GM19438 (cell line): Measurements from ENCODE around the gene ZRANB1.

Experiments
- ATAC-seq: cut with Tn5 transposase; IDR thresholded peaks from one replicate; pipeline ENCODE4 v1.9.1; 2021; ENCODE audit warnings: low read depth; ENCODE audit not compliant: unreplicated experiment

Gene ZRANB1

DNA sequence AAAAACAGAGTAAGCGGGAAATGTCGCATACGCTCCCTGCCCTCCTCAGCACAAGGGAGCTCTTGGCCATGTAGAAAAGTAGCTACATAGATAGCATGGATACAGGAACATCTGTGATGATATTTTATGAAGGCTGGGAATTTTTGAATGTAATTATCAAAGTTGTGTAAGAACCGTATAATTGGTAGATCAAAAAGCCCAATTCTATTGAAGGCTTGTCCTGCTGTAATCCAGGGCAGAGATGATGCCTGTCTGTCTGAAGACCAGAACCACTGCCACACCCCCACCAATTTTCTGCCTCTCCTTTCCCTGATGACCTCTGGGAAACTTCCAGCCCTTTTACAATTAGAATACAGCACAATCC is 51.4 kb downstream of the ZRANB1 start:
- no peak for ATAC-seq

GRCh38 chr10:124993736-124994451 is 52.0 kb downstream of the ZRANB1 start:
- no peak for ATAC-seq

GRCh38 chr10:124994573-124995473 is 52.9 kb downstream of the ZRANB1 start:
- no peak for ATAC-seq

- no peak for ATAC-seq
Observed at GRCh38 chr10:124995605-124996004, 53.7 kb downstream of the ZRANB1 start.

- no peak for ATAC-seq
Observed at GRCh38 chr10:124996127-124996853, 54.4 kb downstream of the ZRANB1 start.

DNA sequence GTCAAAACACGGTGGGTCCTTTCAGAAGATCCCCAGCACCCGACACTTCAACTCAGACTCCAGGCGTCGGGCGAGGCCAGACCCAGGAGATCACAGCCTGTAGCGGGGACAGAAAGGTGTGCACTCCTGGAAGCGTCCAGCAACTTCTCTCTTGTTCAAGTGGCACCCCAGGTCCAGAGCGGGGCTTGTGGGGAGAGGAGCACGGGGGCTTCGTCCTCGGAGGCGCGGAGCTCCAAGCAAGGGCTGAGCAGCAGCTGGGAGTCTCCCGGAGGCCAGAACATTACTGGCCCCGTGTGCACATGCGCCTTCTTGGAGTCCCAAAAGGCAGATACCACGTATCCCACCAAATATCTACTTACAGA is 54.9 kb downstream of the ZRANB1 start:
- ATAC-seq: no peak

GRCh38 chr10:124997306-124997705 is 55.4 kb downstream of the ZRANB1 start:
- ATAC-seq: no peak

DNA sequence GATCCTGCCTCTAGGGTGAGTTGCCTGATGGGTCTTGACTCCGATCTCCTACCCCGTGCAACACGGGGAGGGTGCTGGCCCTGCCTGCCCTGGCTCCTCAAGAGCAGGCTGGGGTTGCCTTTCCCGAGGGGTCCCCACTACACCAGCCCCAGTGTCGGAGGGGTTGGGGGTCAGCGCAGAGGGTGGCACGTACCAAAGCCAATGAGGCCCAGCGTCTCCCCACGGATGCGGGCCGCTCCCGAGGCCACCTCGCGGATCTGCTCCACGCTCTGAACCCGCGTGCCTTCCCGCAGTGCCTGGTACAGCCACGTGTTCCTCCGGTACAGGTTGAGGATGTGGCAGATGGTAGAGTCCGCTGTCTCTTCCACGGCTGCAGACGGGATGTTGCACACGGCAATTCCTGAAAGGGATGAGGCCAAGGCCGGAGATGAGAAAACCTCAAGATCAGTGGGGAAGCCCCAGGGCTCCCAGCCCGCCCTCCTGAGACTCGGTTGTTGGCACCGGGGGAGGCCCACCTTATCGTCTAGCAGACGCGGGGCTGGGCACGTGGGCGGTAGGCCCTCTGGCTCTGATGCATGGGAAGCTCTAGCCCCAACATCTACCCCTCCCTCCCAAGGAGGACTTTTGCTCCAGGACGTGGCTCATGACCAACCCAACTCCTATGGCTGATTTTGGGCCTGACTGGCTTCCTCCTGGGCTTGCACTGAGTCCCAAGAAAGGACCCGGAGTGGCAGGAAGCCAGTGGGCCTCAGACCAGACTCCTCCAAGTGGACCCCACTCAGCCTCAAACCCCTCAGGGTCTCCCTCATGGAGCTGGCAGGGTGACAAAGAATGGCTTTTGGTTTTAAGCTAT is 56.1 kb downstream of the ZRANB1 start:
- no peak for ATAC-seq

DNA sequence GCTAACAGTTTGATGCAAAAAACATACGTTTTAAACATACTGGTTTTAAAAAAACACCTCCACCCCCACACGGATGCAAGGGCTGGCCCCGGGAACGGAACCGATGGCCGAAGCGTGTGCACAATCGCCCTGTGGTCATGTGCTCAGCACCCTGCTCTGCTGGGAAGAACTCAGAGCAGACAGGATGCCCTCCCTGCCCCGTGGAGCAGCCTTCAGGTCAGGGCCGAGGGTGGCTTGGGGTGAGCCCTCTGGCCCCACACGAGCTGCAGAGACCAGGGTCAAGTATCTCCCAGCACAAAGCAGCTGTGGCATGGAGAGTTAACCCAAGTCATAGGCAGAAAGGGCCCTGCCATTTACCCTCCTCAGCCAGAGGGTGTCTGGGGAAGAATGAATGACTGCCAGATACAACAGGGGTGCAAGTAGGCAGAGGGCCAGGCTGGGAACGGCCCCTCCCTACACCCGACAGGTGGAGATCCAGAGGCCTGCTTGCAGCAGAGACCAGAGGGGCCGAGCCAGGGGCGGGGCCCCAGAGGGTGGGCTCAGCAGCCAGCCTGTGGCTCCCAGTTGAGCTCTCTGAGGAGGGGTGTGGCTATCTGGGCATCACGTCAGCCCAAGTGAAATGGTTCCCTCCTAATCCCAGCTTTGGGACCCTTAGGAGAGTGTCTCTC is 56.8 kb downstream of the ZRANB1 start:
- ATAC-seq: no peak

DNA sequence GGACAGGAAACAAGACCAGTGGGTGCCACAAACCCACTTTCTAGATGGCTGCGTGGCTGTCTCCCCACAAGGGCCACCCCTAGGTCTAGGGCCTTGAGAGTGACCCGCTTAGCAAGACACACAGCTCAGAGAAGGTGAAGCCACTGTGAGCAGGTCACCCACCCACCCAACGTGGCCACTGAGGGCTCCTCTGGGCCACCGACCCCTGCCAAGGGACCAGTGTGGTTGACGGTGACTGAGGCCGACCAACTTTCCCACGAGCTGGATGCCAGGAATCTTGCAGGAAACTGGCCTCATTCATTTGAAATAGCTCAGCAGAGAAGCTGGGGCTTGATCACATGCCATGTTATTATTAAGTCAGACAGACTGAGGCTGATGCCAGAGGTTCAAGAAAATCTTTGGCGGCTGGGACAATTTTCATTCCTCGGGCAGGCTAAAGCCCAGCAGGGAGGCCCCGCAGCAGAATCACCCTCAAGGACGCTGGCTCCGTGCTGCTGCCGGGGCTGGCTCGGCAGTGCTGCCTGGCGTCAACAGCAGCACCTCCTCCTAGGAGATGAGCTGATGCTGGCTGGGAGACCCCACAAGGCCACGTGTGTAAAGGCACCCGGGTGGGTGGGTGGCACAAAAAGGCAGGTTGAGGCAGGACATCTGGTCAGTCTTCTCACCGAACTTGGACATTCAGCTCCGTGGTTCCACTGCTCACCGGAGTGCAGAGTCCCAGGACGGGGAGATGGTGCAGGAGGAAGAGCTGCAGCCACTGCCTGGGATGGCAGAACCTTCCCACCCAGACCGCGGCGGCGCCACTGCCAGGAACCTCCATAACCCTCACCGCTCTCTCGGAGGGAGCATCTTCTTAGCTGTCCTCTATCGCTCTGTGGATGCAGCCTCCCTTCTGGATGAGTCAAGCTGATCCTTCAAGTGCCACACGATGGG is 57.8 kb downstream of the ZRANB1 start:
- ATAC-seq: no peak

- ATAC-seq: no peak
Observed at GRCh38 chr10:125000366-125001312, 58.7 kb downstream of the ZRANB1 start.

- ATAC-seq: no peak
Observed at GRCh38 chr10:125001313-125002046, 59.6 kb downstream of the ZRANB1 start.

- ATAC-seq: no peak
Observed at GRCh38 chr10:125002047-125002422, 60.1 kb downstream of the ZRANB1 start.

GRCh38 chr10:125002423-125003145 is 60.7 kb downstream of the ZRANB1 start:
- ATAC-seq: no peak

DNA sequence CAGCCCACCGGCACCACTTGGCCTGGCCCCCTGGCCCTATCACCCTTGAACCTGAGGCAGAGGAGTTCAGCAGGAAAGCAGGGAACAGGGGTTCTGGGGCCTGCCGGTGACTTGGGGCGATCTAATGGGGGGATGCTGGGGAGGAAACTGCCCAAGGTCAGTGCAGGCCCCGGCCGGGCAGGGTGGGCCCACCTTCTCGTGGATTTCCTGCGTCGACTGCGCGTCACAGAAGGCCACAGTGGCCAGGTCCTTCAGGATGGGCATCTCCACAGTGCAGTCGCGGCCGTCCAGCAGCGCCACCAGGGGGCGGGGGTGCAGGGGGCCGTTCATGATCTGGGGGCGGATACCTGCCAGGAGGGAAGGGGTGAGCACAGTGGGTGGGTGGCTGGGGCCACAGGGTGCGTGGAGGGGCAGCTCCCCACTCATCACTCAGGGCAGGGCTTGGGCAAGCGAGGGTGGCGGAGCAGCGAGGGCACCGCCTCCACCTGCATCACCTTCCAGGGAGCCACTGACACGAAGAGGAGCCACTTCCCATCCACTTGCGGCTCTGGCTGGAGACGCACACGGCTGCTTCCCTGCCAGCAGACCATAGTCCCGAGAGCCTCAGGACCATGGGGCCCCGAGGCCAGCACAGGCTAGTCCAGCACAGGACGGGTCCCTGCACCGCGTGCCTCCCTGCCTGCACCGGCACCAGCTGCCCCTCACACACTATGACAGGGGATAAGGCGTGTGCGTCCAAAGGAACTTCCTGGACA is 61.4 kb downstream of the ZRANB1 start:
- ATAC-seq: no peak
